Psoas muscle (tissue), 8 donors: Measurements from ENCODE around the gene PLD6. TPM values are rescaled to one million over a fixed set of nuclear protein-coding genes. Genes with fewer than 3 reads are reported as not detected.
A peak's percentile ranks its signal among the peaks of the same experiment; 100 is the strongest.

ENCODE experiments used
- ATAC-seq, 4 donors: fragments of 200-7000 bp; cut with Tn5 transposase; one replicate each; pipeline ENCODE4 v1.9.1; 2020; ENCODE audit warnings: moderate library complexity in 3 of 4, mild to moderate bottlenecking in 2 of 4
- DNase-seq, 2 donors: peaks; one replicate each; pipeline ENCODE4 v3.0.0-alpha.2; 2020
- H3K27ac ChIP-seq: fragments of 200-600 bp; one replicate; pipeline ENCODE4 v1.8.0; 2022
- H3K27me3 ChIP-seq, 3 donors: fragments of 200-600 bp in 1 of 3; one replicate each; pipeline versions ENCODE4 v1.6.1 to v1.8.0; 2013 to 2022; ENCODE audit warnings: low read length in 2 of 3, mild to moderate bottlenecking in 2 of 3, moderate library complexity in 1 of 3; ENCODE audit not compliant: insufficient read depth in 3 of 3
- H3K36me3 ChIP-seq, 2 donors: fragments of 200-600 bp in 1 of 2; one replicate each; pipeline versions ENCODE4 v1.6.1 to v1.8.0; 2013 to 2022; ENCODE audit warnings: low read depth in 1 of 2, mild to moderate bottlenecking in 1 of 2, moderate library complexity in 1 of 2; ENCODE audit not compliant: insufficient read depth in 1 of 2
- H3K4me1 ChIP-seq: fragments of 200-600 bp; one replicate; pipeline ENCODE4 v1.8.0; 2022
- H3K4me3 ChIP-seq: fragments of 200-600 bp; one replicate; pipeline ENCODE4 v1.8.0; 2022; ENCODE audit warnings: mild to moderate bottlenecking
- H3K9me3 ChIP-seq: fragments of 200-600 bp; one replicate; pipeline ENCODE4 v1.8.0; 2022
- WGBS, 3 donors: extraction: QIAGEN DNeasy Blood & Tissue Kit; methylation state at CpG; one replicate each; pipeline versions ENCODE4 v1.1.6 to v1.1.7; 2013; 5-methylcytosine and 5-hydroxymethylcytosine counted together
- intact Hi-C, 2 donors: fragments of 100-400 bp; cut with DNase I; formaldehyde crosslinking; loops; one replicate each; pipeline versions ENCODE4 v1.11.0 to v1.14.2; 2022
- polyA plus RNA-seq, 3 donors: library from polyadenylated mRNA; stranded (reverse); fragments of 200-250 nt; gene quantifications; one replicate each; pipeline ENCODE4 v1.2.3, GENCODE V29; 2013
- total RNA-seq, 4 donors: library from RNA; stranded (reverse); fragmentation: NEBNext Ultra II Directional in 2 of 4; extraction: Animal tissue kit (Norgen Biotek cat#: 25700) in 2 of 4; gene quantifications; one replicate each; pipeline versions ENCODE4 v1.2.1 to v1.2.4, GENCODE V29; 2021 to 2023
- TF ChIP-seq, protein P1 (sequence below): fragments of 200-600 bp; IDR thresholded peaks from one replicate; pipeline ENCODE4 v1.8.0; 2022; ENCODE audit warnings: antibody characterized with exemption
- donor health status: healthy with polysubstance abuse.
- donor health status: DM: no; HTN: no; CAD: no; lungs with moderate emphysema.
- donor health status: Bipolar disorder and iron deficiency.
- donor health status: healthy.
- donor health status: DM: yes; HTN: yes; CAD: no.
- donor health status: DM: no; HTN: no; CAD: no.
- donor health status: DM: no; HTN: no; CAD: no.
- donor health status: DM: yes; HTN: yes; CAD: no.

PLD6 gene
- total and polyA plus RNA-seq, 7 donors, result 0.84 to 5.4 (median 2.5) TPM

- TF ChIP-seq, protein P1, sequence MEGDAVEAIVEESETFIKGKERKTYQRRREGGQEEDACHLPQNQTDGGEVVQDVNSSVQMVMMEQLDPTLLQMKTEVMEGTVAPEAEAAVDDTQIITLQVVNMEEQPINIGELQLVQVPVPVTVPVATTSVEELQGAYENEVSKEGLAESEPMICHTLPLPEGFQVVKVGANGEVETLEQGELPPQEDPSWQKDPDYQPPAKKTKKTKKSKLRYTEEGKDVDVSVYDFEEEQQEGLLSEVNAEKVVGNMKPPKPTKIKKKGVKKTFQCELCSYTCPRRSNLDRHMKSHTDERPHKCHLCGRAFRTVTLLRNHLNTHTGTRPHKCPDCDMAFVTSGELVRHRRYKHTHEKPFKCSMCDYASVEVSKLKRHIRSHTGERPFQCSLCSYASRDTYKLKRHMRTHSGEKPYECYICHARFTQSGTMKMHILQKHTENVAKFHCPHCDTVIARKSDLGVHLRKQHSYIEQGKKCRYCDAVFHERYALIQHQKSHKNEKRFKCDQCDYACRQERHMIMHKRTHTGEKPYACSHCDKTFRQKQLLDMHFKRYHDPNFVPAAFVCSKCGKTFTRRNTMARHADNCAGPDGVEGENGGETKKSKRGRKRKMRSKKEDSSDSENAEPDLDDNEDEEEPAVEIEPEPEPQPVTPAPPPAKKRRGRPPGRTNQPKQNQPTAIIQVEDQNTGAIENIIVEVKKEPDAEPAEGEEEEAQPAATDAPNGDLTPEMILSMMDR, result no peak
- ATAC-seq, result peak; percentile 93 to 96 (median 95)
- intact Hi-C loops, result loop anchor here in 1 of 2 donors (5.0 kb wide), 2 partner anchors 35 to 150 kb away; no protein-coding TSS in a partner anchor
- peak; percentile 95 to 97 for DNase-seq
- Histone ChIP-seq H3K9me3 (no peaks in the 10 kb centered on the region), H3K4me1 (peaks cover 37% of the 10 kb centered on the region), H3K27ac (peak overlapping the region; percentile 90), H3K36me3 (peaks cover 8 to 72% of the 10 kb centered on the region in 2 donors), H3K4me3 (no peak overlapping the region), H3K27me3 (no peaks in the 10 kb centered on the region)
- WGBS, 3 donors, result 9 to 26% (median 16%) methylated on average over 8 of the region's 8 CpGs
These were observed 54.2 kb downstream of the PLD6 start for GRCh38 chr17:17151962-17152361.

- ATAC-seq (peak; percentile 6 to 27 (median 16)), DNase-seq (no peak)
- H3K36me3 ChIP-seq, result peaks cover 5 to 72% of the 10 kb centered on the region in 2 donors
- intact Hi-C loops, result loop anchor here in 1 of 2 donors (5.0 kb wide), 2 partner anchors 36 to 149 kb away; no protein-coding TSS in a partner anchor
- peak overlapping the region; percentile 90 for H3K27ac ChIP-seq
- peaks cover 40% of the 10 kb centered on the region for H3K4me1 ChIP-seq
- H3K27me3 ChIP-seq, result no peaks in the 10 kb centered on the region
- H3K9me3 ChIP-seq, result no peaks in the 10 kb centered on the region
- TF ChIP-seq, protein P1, result no peak
- WGBS, 3 donors, result 48 to 74% (median 52%) methylated on average over 3 of the region's 3 CpGs
- no peak overlapping the region for H3K4me3 ChIP-seq
These were observed 54.6 kb downstream of the PLD6 start for GRCh38 chr17:17151541-17151940.

DNA sequence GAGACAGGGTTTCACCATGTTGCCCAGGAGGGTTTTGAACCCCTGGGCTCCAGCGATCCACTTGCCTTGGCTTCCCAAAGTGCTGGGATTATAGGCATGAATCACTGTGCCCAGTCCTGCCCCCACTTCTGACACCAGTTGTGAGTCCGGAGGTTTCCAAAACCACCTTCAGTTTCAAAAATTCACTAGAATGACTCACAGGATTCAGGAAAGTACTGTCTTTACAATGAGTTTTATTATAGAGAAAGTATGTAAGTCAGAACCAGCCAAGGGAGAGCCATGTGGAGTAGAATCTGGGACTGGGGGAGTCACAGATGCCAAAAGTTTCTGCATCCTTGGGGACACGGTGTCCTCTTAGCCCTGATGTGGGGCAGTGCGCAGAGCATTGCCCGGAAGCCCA lies 55.1 kb downstream of the PLD6 start:
- Histone ChIP-seq H3K27ac (peak overlapping the region; percentile 90), H3K4me3 (no peak overlapping the region), H3K27me3 (no peaks in the 10 kb centered on the region), H3K4me1 (peaks cover 38% of the 10 kb centered on the region), H3K36me3 (peaks cover 5 to 72% of the 10 kb centered on the region in 2 donors), H3K9me3 (no peaks in the 10 kb centered on the region)
- TF ChIP-seq, protein P1, result no peak
- 82 to 95% (median 86%) methylated on average over 5 of the region's 5 CpGs for WGBS, 3 donors
- no peak for DNase-seq
- ATAC-seq, result peak in 2 of 4 donors; percentile 11 to 26
- intact Hi-C loops, result loop anchor here in 1 of 2 donors (5.0 kb wide), 2 partner anchors 36 to 149 kb away; no protein-coding TSS in a partner anchor

Other genes with a start within 250 kb of the PLD6 start
- not detected for gene TNFRSF13B, start 234.2 kb downstream of the PLD6 start, total RNA-seq
- not detected for gene TNFRSF13B, start 234.2 kb downstream of the PLD6 start, polyA plus RNA-seq
- 100 to 1,000 TPM; 228 to 322 (median 258) TPM for gene MPRIP, start 163.9 kb downstream of the PLD6 start, total RNA-seq
- 100 to 1,000 TPM; 142 to 270 (median 184) TPM for gene MPRIP, start 163.9 kb downstream of the PLD6 start, polyA plus RNA-seq
- gene FLCN, start 30.8 kb upstream of the PLD6 start, total RNA-seq, result 10 to 100 TPM; 38.7 to 79.4 (median 52.6) TPM
- gene FLCN, start 30.8 kb upstream of the PLD6 start, polyA plus RNA-seq, result 100 to 1,000 TPM in 1 of 3 donors, 10 to 100 TPM in 2; 42.0 to 106 (median 86.8) TPM
- gene COPS3, start 74.9 kb upstream of the PLD6 start, total RNA-seq, result 100 to 1,000 TPM in 3 of 4 donors, 10 to 100 TPM in 1; 99.8 to 154 (median 131) TPM
- 100 to 1,000 TPM; 111 to 164 (median 140) TPM for gene COPS3, start 74.9 kb upstream of the PLD6 start, polyA plus RNA-seq
- 10 to 100 TPM in 1 of 4 donors, 1 to 10 TPM in 3; 6.0 to 11.0 (median 7.5) TPM for gene NT5M, start 97.0 kb upstream of the PLD6 start, total RNA-seq
- gene NT5M, start 97.0 kb upstream of the PLD6 start, polyA plus RNA-seq, result 10 to 100 TPM in 2 of 3 donors, 1 to 10 TPM in 1; 6.2 to 11.5 (median 10.3) TPM